ENCODE results near the gene ELOVL6. TPM values are rescaled to one million over a fixed set of nuclear protein-coding genes. Genes with fewer than 3 reads are reported as not detected.
A peak's percentile ranks its signal among the peaks of the same experiment; 100 is the strongest.

Gene ELOVL6
- total RNA-seq, 1 donor from 2014 or later = 11.0 TPM

- Mint-ChIP-seq H3K4me1 (ENCODE audit: low read depth) (peaks cover 8% of the 10 kb centered on the region), H3K27ac (ENCODE audit: unreplicated experiment) (no peak overlapping the region), H3K36me3 (ENCODE audit: low read depth) (no peaks in the 10 kb centered on the region), H3K4me3 (ENCODE audit: unreplicated experiment) (no peak overlapping the region), H3K9me3 (ENCODE audit: low read depth) (no peaks in the 10 kb centered on the region), H3K27me3 (ENCODE audit: low read depth) (no peaks in the 10 kb centered on the region)
- TF ChIP-seq CTCF (IDR thresholded peaks at IDR 0.05) = no peak
- DNase-seq (ENCODE audit: low spot score) = no peak
These were observed 3.6 kb upstream of the ELOVL6 start for GRCh38 chr4:110202024-110202423.

- Mint-ChIP-seq H3K4me3 (ENCODE audit: unreplicated experiment) (no peak overlapping the region), H3K4me1 (ENCODE audit: low read depth) (peaks cover 8% of the 10 kb centered on the region), H3K9me3 (ENCODE audit: low read depth) (no peaks in the 10 kb centered on the region), H3K36me3 (ENCODE audit: low read depth) (no peaks in the 10 kb centered on the region), H3K27ac (ENCODE audit: unreplicated experiment) (no peak overlapping the region), H3K27me3 (ENCODE audit: low read depth) (no peaks in the 10 kb centered on the region)
- TF ChIP-seq CTCF (IDR thresholded peaks at IDR 0.05) = no peak
- no peak for DNase-seq (ENCODE audit: low spot score)
These were observed 3.1 kb upstream of the ELOVL6 start for GRCh38 chr4:110201502-110201901.

- no peak overlapping the region for H3K4me3 Mint-ChIP-seq (ENCODE audit: unreplicated experiment)
- no peak for DNase-seq (ENCODE audit: low spot score)
- H3K36me3 Mint-ChIP-seq (ENCODE audit: low read depth) = no peaks in the 10 kb centered on the region
- no peaks in the 10 kb centered on the region for H3K27me3 Mint-ChIP-seq (ENCODE audit: low read depth)
- TF ChIP-seq CTCF (IDR thresholded peaks at IDR 0.05) = no peak
- peaks cover 12% of the 10 kb centered on the region for H3K4me1 Mint-ChIP-seq (ENCODE audit: low read depth)
- no peaks in the 10 kb centered on the region for H3K9me3 Mint-ChIP-seq (ENCODE audit: low read depth)
- no peak overlapping the region for H3K27ac Mint-ChIP-seq (ENCODE audit: unreplicated experiment)
These were observed 2.3 kb upstream of the ELOVL6 start for GRCh38 chr4:110200689-110201088.

- peak overlapping the region; percentile 79 for H3K4me3 Mint-ChIP-seq (ENCODE audit: unreplicated experiment)
- DNase-seq (ENCODE audit: low spot score) = no peak
- H3K4me1 Mint-ChIP-seq (ENCODE audit: low read depth) = peaks cover 31% of the 10 kb centered on the region
- H3K27ac Mint-ChIP-seq (ENCODE audit: unreplicated experiment) = peak overlapping the region; percentile 89
- no peaks in the 10 kb centered on the region for H3K27me3 Mint-ChIP-seq (ENCODE audit: low read depth)
- H3K9me3 Mint-ChIP-seq (ENCODE audit: low read depth) = no peaks in the 10 kb centered on the region
- no peaks in the 10 kb centered on the region for H3K36me3 Mint-ChIP-seq (ENCODE audit: low read depth)
- TF ChIP-seq CTCF (IDR thresholded peaks at IDR 0.05) = no peak
These were observed 373 bp downstream of the ELOVL6 start for GRCh38 chr4:110198049-110198434.

- no peak for TF ChIP-seq CTCF (IDR thresholded peaks at IDR 0.05)
- Mint-ChIP-seq H3K4me3 (ENCODE audit: unreplicated experiment) (peak overlapping the region; percentile 79), H3K27me3 (ENCODE audit: low read depth) (no peaks in the 10 kb centered on the region), H3K36me3 (ENCODE audit: low read depth) (no peaks in the 10 kb centered on the region), H3K4me1 (ENCODE audit: low read depth) (peaks cover 34% of the 10 kb centered on the region), H3K9me3 (ENCODE audit: low read depth) (no peaks in the 10 kb centered on the region), H3K27ac (ENCODE audit: unreplicated experiment) (peak overlapping the region; percentile 89)
- DNase-seq (ENCODE audit: low spot score) = no peak
These were observed 829 bp downstream of the ELOVL6 start for GRCh38 chr4:110197529-110198042.

Data from chondrocyte (in vitro differentiated cells).